Naive B cell (primary cell): Measurements from ENCODE around the gene TRIM14. TPM values are rescaled to one million over a fixed set of nuclear protein-coding genes. Genes with fewer than 3 reads are reported as not detected.

ENCODE experiments used
- polyA plus RNA-seq, 6 donors: library from polyadenylated mRNA; unstranded; fragments of 300-500 nt; fragmentation: Illumina TruSeq; gene quantifications; one replicate each; pipeline ENCODE4 v1.2.3, GENCODE V29; 2021; ENCODE audit warnings: low read depth in 6 of 6

TRIM14 gene
- polyA plus RNA-seq, 6 donors from 2014 or later: 16.3 to 36.5 (median 20.4) TPM

Other genes starting within 250 kb of the TRIM14 start
- 10 to 100 TPM; 13.4 to 31.8 (median 15.5) TPM for gene TRMO, start 196.7 kb downstream of the TRIM14 start, polyA plus RNA-seq
- gene HEMGN, start 181.1 kb downstream of the TRIM14 start, polyA plus RNA-seq: under 1 TPM in 1 of 6 donors, not detected in 5; 0.24 TPM
- gene ANP32B, start 135.9 kb downstream of the TRIM14 start, polyA plus RNA-seq: 10 to 100 TPM; 47.9 to 75.3 (median 70.6) TPM
- gene NANS, start 62.5 kb downstream of the TRIM14 start, polyA plus RNA-seq: 10 to 100 TPM; 18.8 to 41.2 (median 29.5) TPM
- 1 to 10 TPM in 2 of 6 donors, under 1 TPM in 3, not detected in 1; 0.49 to 2.3 (median 0.87) TPM for gene CORO2A, start 73.4 kb upstream of the TRIM14 start, polyA plus RNA-seq
- gene TBC1D2, start 136.4 kb upstream of the TRIM14 start, polyA plus RNA-seq: 1 to 10 TPM in 5 of 6 donors, not detected in 1; 1.3 to 3.1 (median 1.6) TPM